GM06990 (cell line): ENCODE measurements around the gene PPFIA1.

Experiments
- DNase-seq: peaks from one replicate; pipeline ENCODE4 v3.0.0-alpha.2; 2011; ENCODE audit not compliant: insufficient read length; ENCODE audit errors: extremely low read depth
- H3K27me3 ChIP-seq: replicated peaks from 2 replicates; pipeline ENCODE4 v1.6.0; 2011; ENCODE audit warnings: low read length; ENCODE audit not compliant: control insufficient read depth, insufficient read depth
- H3K36me3 ChIP-seq: 2 replicates; pipeline ENCODE4 v1.5.1; 2011; ENCODE audit warnings: low read length; ENCODE audit not compliant: control insufficient read depth, insufficient read depth
- H3K4me3 ChIP-seq: replicated peaks from 2 replicates; pipeline ENCODE4 v1.5.1; 2011; ENCODE audit warnings: low read depth, mild to moderate bottlenecking, control low read depth, low read length
- CTCF ChIP-seq: IDR thresholded peaks from 2 replicates; pipeline ENCODE4 v1.5.1; 2011; ENCODE audit warnings: low read length, control low read depth, mild to moderate bottlenecking, inconsistent platforms; ENCODE audit not compliant: insufficient read depth, poor library complexity, severe bottlenecking

Gene PPFIA1

GRCh38 chr11:70420496-70420895, 150.0 kb downstream of the PPFIA1 start:
- Histone ChIP-seq H3K27me3 (no peaks in the 10 kb centered on the region), H3K36me3 (no peaks in the 10 kb centered on the region), H3K4me3 (no peak overlapping the region)
- TF ChIP-seq CTCF: no peak
- no peak for DNase-seq

- DNase-seq: no peak
- Histone ChIP-seq H3K4me3 (no peak overlapping the region), H3K36me3 (no peaks in the 10 kb centered on the region), H3K27me3 (no peaks in the 10 kb centered on the region)
- no peak for TF ChIP-seq CTCF
Measured at GRCh38 chr11:70421123-70421522, 150.6 kb downstream of the PPFIA1 start.

- Histone ChIP-seq H3K4me3 (no peak overlapping the region), H3K27me3 (no peaks in the 10 kb centered on the region), H3K36me3 (no peaks in the 10 kb centered on the region)
- no peak for TF ChIP-seq CTCF
- DNase-seq: no peak
Measured at GRCh38 chr11:70422692-70423522, 152.4 kb downstream of the PPFIA1 start.

- no peak overlapping the region for H3K4me3 ChIP-seq
- H3K27me3 ChIP-seq: no peaks in the 10 kb centered on the region
- DNase-seq: peak; percentile 57
- no peak for TF ChIP-seq CTCF
- H3K36me3 ChIP-seq: no peaks in the 10 kb centered on the region
Measured at GRCh38 chr11:70423523-70424505, 153.3 kb downstream of the PPFIA1 start.

- Histone ChIP-seq H3K36me3 (no peaks in the 10 kb centered on the region), H3K27me3 (no peaks in the 10 kb centered on the region), H3K4me3 (no peak overlapping the region)
- peak; percentile 48 for DNase-seq
- no peak for TF ChIP-seq CTCF
Measured at GRCh38 chr11:70424765-70425344, 154.4 kb downstream of the PPFIA1 start.
